HG02852 (cell line): ENCODE measurements around the gene SRPRA.
"Not testable (repeated sequence)": the region's sequence is repeated elsewhere in the genome, so short reads cannot be mapped to it uniquely, and the experiment has no call there.

Source experiments
- ATAC-seq: cut with Tn5 transposase; IDR thresholded peaks from one replicate; pipeline ENCODE4 v1.9.1; 2021; ENCODE audit warnings: mild to moderate bottlenecking, moderate library complexity; ENCODE audit not compliant: unreplicated experiment

The SRPRA gene

DNA sequence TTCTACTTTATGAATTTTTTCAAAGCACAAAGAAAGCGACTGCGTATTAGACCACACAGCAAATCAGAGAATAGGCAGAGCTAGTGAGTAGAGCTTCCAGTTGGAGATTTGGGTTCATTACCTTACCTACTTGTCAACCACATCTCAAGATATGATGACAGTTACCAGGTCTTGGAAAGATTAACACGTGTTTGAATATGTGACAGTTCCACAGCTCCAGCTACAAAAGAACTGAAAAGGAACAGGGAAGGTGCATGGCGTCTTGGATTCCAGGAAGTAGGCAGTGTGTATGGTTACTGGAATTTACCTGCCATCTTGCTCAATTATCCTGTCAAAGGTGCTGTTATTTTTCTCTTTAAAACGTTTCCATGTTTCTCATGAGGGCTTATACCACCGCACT, 19.5 kb upstream of the SRPRA start:
- ATAC-seq = no peak

DNA sequence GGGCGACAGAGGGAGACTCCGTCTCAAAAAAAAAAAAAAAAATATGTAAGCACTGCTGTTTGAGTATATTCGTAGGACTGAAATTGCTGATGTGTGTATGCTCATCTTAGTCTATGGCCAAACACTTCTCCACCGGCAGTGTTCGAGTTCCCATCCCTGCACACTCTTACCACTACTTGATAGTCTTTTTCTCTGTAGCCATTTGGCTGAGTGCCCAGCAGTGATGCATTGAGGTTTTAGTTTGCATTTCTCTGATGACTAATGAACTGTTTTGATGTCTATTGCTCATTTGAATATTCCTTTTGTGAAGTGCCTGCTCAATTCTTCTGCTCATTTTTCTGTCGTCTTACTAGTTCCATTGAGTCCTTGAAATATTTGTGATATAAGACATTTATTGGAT, 16.1 kb upstream of the SRPRA start:
- peak; percentile 40 for ATAC-seq

DNA sequence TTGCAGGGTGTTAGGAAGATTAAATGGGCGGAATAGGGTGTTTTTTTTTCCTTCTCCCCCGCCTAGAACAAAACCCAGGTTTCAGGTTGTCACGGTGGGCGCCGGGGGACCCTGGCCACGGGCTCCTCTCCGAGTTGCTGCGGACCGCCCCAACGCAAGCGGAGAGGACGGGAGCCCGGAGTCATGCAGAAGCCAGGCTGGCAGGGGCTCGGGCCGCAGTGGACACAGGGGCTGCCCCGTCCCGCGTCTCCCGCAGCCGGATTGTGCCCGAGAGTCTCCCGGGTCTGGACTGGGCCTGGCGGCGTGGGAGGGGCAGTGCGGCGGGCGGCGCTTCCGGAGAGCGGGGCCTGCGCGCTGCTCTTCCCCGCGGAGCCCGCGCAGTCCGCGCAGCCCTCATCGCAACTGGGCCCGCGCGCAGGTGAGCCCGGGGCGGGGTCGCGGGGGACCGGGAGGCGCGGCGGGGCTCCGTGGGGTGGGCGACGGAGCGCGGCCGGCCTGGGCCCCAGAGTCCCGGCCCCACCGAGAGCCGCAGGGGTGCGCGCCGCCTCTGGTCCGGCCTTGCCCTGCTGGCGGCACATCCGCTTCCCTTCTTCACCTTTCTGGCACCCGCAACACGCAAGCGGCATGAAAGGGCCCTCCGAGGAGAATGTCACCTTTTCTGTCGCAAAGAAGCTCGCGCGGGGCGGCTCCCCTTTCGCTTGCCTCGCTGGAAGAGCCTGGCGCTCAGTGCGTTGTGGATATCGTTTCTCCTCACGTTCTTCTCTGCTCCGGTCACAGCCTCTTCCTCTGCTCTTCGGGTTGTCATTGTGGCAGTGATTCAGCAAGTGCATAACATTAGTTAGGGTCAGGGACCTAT, 14.3 kb upstream of the SRPRA start, which contains the start of gene TIRAP:
Gene TIRAP (plus strand): TSS at position 358 of the 856 bp plus-strand sequence. CDS start 7,802 bp downstream, outside the sequence.
- ATAC-seq = peak; percentile 70

DNA sequence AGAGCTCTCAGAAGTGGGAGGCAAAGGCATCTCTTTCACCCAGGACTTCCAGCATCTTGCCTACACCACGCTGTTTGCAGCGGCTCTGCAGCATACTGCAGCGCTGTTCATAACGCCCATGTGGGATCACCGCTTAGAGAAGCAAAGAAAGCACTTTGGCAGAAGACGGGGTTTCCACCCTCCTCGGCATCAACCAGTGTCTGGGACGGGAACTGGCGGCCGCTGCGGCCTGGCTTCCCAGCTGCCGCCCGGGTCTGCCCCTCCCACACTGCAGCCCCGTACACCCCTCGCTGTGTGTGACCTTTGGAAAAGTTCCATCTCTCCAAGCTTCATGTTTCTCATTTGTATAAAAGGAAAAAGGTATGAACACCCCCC, 13.7 kb upstream of the SRPRA start:
- ATAC-seq = peak; percentile 28

DNA sequence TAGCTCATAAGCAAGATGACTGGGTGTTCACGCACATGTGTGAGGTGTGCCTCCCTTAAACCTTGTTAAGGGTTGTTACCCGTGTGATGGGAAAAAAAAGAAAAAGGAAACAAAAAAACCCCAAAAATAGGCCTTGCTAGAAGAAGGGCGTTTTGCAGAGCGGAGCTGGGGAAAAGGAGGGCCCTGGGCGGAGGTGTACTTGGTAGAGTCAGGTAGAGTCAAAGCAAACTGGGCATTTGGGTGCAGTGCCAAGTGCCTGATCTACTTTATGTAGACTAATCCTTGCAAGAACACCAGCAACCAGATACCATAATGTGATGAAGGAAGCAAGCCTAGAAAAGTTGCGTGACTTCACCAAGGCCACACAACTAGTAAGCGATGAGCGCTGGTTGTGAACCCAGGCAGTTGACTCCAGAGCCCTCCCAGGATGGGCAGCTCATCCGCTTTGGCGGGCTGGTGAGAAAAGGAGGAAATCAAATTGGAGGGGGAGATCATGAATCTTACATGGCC, 13.0 kb upstream of the SRPRA start:
- ATAC-seq = no peak

DNA sequence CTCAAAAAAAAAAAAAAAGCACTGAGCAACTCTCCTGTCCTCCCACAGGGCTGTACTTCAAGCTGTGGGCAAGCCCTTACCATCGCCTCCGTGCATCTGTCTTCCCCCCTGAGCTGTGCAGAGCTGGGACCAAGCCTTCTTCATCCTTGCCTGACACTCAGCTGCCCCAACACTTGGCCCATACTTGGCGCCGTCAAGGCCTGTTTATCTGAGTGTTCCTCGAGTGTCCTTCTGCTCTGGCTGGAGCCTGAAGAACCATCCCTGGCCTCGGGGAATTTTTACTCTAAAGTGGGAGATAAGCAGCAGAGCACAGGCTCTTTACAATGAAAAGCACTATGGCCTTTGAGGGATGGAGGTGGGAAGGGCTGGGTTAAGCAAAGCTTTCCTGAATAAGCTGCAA, 12.6 kb upstream of the SRPRA start:
- no peak for ATAC-seq

DNA sequence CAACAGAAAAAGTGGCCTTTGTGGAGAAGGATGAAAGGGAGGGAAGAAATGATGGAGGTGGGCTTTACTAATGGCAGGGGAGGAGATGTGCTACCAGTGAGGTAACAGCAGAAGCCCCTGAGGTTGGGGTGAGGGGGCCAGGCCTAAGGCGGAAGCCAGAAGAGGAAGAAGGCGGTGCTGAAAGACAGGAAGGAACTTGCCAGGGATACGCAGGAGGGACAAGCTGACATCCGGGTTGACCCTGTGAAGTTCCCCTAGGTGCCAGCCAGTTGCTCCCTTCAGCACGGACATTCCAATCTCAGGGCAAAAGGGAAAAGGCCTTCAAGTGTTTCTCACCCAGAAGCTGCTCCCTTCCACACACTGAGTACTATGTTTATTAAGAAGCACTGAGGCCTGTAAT, 11.9 kb upstream of the SRPRA start:
- ATAC-seq = no peak

DNA sequence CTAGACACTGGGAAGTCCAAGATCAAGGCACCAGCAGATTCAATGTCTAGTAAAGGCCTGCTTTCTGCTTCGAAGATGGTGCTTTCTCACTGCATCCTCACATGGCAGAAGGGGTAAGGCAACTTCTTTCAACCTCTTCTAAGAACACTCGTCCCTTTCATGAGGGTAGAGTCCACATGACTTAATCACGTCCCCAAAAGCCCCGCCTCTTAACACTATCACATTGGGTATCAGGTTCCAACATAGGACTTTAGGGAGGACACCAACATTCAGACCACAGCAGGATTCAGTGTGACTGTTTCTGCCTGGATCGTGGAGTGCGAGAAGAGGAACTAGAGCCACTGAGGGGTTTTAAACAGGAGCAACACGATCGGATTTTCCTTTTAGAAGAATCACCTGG, 10.5 kb upstream of the SRPRA start:
- ATAC-seq = no peak

DNA sequence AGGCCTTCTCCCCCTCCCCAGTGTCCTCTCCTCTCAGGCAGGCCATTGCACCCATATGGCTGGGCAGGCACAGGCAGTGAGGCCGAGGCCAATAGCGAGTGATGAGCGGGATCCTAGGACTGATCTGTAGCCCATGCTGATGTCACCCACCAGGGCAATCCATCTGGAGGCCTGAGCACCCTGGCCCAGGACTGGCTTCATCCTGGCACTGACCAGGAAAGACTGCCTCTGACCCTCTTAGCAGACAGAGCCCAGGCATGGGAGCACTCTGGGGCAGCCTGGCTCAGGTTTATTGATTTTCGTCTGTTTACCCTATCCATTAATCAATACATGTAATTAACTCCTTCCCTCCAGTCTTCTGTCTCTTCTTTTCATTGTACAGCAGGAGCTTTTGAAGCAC, 9.1 kb upstream of the SRPRA start:
- no peak for ATAC-seq

DNA sequence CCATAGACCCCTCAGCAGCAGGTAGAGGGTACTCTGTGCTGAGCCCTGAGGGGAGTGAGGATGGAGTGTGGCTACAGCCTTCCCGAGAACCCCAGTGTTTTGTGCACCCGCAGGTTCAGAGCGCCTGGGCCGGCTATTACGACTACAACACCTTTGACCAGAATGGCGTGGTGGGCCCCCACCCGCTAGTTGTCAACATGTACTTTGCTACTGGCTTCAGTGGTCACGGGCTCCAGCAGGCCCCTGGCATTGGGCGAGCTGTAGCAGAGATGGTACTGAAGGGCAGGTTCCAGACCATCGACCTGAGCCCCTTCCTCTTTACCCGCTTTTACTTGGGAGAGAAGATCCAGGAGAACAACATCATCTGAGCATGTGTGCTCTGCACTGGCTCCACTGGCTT, 8.6 kb upstream of the SRPRA start:
- no peak for ATAC-seq

DNA sequence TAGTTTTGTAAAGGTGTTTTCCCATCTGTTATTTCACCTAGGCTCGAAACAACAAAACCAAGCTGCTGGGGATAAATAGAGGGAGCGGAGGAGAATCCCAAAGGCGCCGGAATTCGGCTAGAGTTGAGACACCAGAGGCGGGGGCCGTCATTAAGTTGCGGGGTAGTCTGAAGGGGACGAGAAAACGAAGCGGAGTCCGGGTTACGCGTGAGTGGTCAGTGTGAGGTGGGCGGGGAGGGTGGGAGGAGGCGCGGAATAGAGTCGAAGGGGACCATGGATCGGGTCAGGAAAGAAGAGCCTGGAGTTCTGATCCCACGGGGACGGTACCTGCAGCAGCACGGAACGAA, 361 bp downstream of the SRPRA start:
- peak; percentile 5 for ATAC-seq

DNA sequence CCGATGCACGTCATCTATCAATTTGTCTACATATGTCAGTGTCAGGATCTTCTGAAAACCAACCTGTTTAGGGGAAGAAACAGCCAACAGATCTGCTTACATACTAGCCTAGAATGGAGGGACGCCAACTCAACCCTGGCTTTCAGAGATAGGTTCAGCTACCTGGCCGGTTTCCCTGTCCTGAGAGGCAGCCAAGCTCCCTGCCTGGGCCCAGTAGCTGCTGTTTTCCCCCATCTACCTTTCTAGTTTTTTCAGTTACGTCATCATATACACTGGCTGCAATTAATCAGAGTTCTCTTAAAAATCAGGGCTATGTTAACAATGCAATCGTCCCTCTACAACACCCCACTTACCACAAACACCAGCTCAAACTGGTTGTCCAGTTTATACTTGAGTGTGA, 1.0 kb downstream of the SRPRA start:
- no peak for ATAC-seq

DNA sequence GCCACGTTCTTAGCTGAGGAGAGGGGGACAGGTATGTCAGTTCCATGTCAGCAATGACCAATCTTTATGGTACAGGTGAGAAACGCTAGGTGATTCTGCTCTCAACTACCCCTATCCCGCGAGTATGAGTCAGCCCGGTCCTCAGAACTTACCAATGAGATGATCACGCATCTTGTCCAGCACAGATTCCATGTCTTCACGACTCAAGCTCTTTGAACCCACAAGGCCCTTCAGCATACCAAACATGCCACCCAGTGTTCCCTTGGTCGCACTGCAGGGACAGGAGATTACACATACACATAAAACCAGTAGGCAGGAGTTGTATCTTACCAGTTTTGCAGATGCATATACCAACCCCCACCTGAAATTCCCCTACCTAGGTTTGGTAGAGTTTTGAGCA, 2.9 kb downstream of the SRPRA start:
- no peak for ATAC-seq

DNA sequence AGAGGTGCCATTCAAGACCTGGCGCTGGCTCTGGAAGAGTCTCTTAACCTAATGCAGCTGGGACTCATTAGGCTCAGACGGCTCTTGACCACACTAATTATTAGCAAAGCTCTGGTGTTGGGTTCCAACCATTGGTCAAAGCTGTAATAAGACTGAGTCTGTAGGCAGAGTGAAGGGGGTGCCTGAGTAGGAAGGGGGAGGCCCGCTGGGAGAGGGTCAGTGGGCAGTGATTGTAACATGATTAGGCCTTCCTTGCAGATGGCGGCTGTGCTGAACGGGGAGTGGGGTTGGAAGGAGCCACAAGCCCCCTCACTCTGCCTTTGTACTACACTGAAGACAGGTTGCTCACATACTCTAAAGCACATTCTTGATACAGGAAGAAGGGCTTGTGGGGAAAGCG, 5.2 kb downstream of the SRPRA start:
- no peak for ATAC-seq

DNA sequence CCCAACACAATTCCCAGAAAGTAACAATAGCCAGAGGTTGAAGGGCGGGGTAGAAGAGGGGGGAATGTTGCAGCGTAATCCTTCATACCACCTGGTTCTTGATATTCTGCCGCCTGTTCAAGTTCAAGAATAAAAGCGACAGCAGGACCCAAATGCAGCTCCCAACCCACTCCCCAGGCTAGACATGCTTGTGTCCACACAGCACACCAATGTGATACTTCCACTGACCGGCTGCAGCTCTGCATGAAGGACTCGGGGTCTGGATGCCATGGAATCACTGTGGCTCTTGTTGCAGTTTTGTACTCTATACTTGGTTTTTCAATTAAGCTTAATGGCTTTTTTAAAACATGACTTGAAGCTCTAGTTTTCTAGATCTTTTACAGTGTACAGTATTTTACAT, 6.5 kb downstream of the SRPRA start:
- no peak for ATAC-seq

DNA sequence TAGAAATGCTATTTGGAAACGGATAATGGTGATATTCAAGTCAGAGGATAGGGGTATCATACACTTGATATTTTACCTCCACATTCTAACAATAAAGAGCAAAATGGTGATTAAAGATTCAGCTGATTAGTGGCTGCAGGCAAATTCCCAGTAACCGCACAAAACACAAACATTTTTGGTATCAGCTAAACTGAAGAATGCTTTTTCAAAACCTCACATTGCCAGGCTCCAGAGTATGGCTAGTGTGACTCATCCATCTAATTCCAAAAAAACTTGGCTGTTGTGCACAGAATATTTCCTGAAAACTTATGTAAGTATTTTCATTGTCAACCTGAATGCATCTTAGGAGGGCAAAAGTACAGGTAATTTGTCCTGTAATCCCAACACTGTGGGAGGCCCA, 10.9 kb downstream of the SRPRA start:
- no peak for ATAC-seq

DNA sequence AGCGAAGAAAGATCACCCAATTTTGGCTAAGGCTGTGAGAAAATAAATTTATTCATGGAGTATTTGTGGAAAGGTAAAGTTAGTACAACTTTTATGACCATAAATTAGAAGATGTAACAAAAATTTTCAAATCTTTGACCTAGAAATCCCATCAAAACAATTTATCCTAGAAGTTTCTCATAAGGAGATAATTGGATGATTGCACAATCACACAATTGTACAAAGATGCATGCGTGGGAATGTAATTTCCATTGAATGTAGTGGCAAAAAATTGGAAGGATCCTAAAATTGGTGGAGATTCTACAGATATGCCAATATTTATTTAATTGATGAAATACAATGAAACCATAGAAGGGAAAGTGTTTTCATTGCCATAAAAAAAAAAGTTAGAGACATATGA, 11.6 kb downstream of the SRPRA start:
- no peak for ATAC-seq

DNA sequence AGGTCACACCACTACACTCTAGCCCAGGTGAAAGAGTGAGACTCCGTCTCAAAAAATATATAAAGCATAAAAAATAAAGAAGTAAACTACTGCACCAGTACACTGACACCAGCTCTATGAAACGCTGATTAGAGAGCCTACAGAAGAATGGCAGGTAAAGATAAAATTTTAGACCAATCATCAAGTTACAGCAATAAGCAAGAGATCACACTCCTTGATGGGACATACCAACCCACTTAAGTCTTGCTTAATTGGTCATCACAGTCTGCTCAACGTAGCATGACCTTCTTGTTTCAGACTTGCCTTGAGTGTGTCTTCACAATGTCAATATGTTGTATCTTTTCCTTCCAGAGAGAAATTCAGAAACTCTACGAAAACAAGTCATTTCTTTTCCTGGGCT, 12.5 kb downstream of the SRPRA start:
- ATAC-seq = no peak

DNA sequence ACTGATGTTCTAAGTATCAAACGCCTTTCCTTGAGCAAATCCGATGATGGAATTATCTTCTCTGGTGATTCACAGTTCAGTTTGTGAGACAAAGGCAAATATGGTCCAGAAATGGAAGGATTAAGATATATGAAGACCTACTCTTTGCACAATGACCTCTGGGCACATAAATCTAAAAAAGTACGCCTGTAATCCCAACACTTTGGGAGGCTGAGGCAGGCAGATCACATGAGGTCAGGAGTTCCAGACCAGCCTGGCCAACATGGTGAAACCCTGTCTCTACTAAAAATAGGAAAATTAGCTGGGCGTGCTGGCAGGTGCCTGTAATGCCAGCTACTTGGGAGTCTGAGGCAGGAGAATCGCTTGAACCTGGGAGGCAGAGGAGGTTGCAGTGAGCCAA, 13.2 kb downstream of the SRPRA start:
- not testable (repeated sequence) for ATAC-seq

DNA sequence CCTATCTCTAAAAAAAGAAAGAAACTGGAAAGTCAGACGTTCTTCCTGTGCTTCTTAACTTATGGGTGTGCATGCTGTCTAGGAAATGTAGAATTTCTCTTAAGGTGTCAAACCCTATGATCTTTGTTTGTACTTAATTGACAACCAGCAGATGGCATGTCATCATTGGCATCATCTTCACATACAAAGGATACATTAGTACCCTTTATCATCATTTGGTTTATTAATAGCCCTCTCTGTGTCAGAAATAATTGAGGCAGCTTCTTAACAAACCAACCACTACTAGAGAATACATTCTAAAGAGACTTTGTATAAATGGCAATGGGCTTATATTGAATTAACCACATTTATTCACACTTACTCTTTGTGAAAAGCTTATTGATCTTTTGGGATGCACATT, 13.9 kb downstream of the SRPRA start:
- ATAC-seq = no peak

DNA sequence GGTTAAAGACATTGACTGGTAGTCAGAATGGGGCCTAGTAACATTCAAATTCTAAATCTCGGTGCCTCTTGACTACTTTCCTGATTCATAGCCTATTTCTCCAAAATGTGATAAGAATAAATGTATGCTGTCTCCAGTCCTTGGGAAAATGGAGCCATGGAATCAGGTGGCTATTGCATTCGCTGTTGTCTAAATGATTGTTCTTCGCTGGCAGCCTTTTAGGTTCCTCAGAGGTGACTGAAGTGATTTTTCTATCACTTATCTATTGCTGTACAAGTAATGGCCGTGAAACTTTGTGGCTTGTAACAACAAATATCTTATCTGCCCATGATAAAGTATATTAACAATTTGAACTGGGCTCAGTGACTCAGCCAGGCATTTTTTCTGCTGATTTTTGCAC, 15.4 kb downstream of the SRPRA start:
- ATAC-seq = no peak

DNA sequence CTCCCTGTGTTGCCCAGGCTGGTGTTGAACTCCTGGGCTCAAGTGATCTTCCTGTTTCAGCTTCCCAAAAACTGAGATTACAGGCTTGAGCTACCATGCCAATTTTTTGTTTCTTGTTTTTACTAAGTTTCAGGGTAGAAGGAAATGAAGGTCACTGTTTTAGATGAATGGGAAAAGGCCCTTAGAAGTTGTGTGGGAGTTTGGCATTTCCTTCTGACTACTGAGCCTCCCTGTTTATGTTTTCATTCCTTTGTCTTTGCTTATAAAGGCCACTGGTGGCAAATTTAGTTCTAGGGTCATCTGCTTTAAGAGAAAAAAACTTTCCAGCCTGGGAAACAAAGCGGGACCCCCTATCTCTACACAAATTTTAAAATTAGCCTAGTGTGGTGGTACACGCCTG, 22.1 kb downstream of the SRPRA start:
- no peak for ATAC-seq

DNA sequence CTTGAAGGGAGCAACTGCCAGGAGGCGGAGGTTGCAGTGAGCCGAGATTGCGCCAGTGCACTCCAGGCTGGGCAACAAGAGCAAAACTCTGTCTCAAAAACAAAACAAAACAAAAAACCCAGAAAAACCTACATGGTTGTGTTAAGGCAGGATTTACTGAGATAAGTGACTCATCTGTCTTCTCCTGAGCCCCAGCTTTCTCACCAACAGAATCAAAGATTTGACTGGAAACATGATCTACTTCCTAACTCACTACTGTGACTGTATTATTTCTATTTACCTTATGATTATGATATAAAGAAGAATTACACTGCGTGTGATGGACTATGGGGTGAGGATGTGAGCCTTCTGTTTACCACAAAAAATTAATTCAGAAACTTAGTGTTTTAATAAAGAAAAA, 35.3 kb downstream of the SRPRA start:
- no peak for ATAC-seq
